SK-N-MC (cell line): ENCODE data around the gene IRF3.

Experiments used
- EZH2 ChIP-seq: fragments of 200-600 bp; sonication (generic); IDR thresholded peaks from one replicate; pipeline ENCODE4 v1.6.1; 2017; ENCODE audit warnings: antibody characterized with exemption
- FOXP2 ChIP-seq: optimal IDR thresholded peaks from 2 replicates; pipeline ENCODE3; 2011; ENCODE audit warnings: mild to moderate bottlenecking, moderate library complexity; ENCODE audit not compliant: insufficient read depth; ENCODE audit errors: extremely low read length, control extremely low read depth
- POLR2AphosphoS5 ChIP-seq: IDR thresholded peaks from 2 replicates; pipeline ENCODE4 v1.6.1; 2012; ENCODE audit warnings: mild to moderate bottlenecking, low read depth, low read length, borderline replicate concordance

GRCh38 chr19:49662011-49662410 lies 3.6 kb downstream of the IRF3 start:
- TF ChIP-seq EZH2 (no peak), POLR2AphosphoS5 (no peak), FOXP2 (no peak)
